Transverse colon (tissue), 4 donors: ENCODE measurements around the gene SERPINA3. TPM values are rescaled to one million over a fixed set of nuclear protein-coding genes. Genes with fewer than 3 reads are reported as not detected.
A peak's percentile ranks its signal among the peaks of the same experiment; 100 is the strongest.

ENCODE experiments used
- DNase-seq: peaks from one replicate; pipeline ENCODE4 v3.0.0-alpha.2; 2019
- H3K27ac ChIP-seq, 4 donors: fragments of 200-600 bp; sonication (generic); 2 replicates each; pipeline ENCODE4 v1.5.1; 2016 to 2018; ENCODE audit warnings: inconsistent platforms in 4 of 4
- H3K27me3 ChIP-seq: fragments of 200-600 bp; sonication (generic); 2 replicates; pipeline ENCODE4 v1.5.1; 2017; ENCODE audit warnings: inconsistent platforms
- H3K36me3 ChIP-seq, 4 donors: fragments of 200-600 bp; sonication (generic); 2 replicates each; pipeline ENCODE4 v1.5.1; 2017 to 2019; ENCODE audit warnings: inconsistent platforms in 4 of 4
- H3K4me1 ChIP-seq, 4 donors: fragments of 200-600 bp; sonication (generic); 2 replicates each; pipeline ENCODE4 v1.5.1; 2017 to 2020; ENCODE audit warnings: inconsistent platforms in 4 of 4
- H3K4me3 ChIP-seq, 4 donors: fragments of 200-600 bp; sonication (generic); 1 replicate in 1 of 4; 2 replicates in 3 of 4; pipeline versions ENCODE4 v1.5.1 to v1.6.1; 2017 to 2019; ENCODE audit warnings: inconsistent platforms in 4 of 4
- H3K9me3 ChIP-seq, 2 donors: fragments of 200-600 bp; sonication (generic); 2 replicates each; pipeline ENCODE4 v1.5.1; 2017 to 2019; ENCODE audit warnings: inconsistent platforms in 2 of 2
- CTCF ChIP-seq, 5 experiments: fragments of 200-600 bp in 3 of 5; fragments of 450-650 bp in 2 of 5; sonication (generic) in 3 of 5; IDR thresholded peaks; 1 replicate in 2 of 5; 2 replicates in 3 of 5; pipeline ENCODE4 v1.5.1; 2016 to 2017; ENCODE audit warnings: antibody characterized with exemption in 5 of 5, inconsistent platforms in 3 of 5, mild to moderate bottlenecking in 2 of 5, moderate library complexity in 1 of 5
- EP300 ChIP-seq: sonication (generic); formaldehyde crosslinking; IDR thresholded peaks from one replicate; pipeline ENCODE4 v1.6.1; 2017; ENCODE audit warnings: antibody characterized with exemption, low read depth
- POLR2A ChIP-seq: fragments of 450-650 bp; IDR thresholded peaks from one replicate; pipeline ENCODE4 v1.6.1; 2016; ENCODE audit warnings: antibody characterized with exemption, mild to moderate bottlenecking, moderate library complexity
- POLR2AphosphoS5 ChIP-seq, 3 donors: sonication (generic); formaldehyde crosslinking; IDR thresholded peaks; one replicate each; pipeline ENCODE4 v1.6.1; 2016; ENCODE audit warnings: antibody characterized with exemption in 3 of 3
- WGBS, 2 donors: methylation state at CpG; one replicate each; pipeline ENCODE4 v1.1.5; 2018; ENCODE audit warnings: low coverage in 1 of 2; 5-methylcytosine and 5-hydroxymethylcytosine counted together
- in situ Hi-C, 4 donors: fragments of 200-750 bp; cut with MboI; loops; one replicate each; pipeline versions ENCODE4 v1.15.0 to v1.15.1; 2017; ENCODE audit warnings: low sequenced_read_pairs in 3 of 4, low pct_ligation_motif_present in 1 of 4, low pct_unique_long_range_greater_than_20kb in 1 of 4
- intact Hi-C: fragments of 100-400 bp; cut with DNase I; formaldehyde crosslinking; loops from one replicate; pipeline ENCODE4 v1.15.1; 2023; ENCODE audit warnings: low total_unique reads
- total RNA-seq, 4 donors: library from RNA; depleted of rRNA; stranded (reverse); fragments of >200 nt; gene quantifications; one replicate each; pipeline ENCODE4 v1.1.0, GENCODE V29; 2016

SERPINA3 gene
- total RNA-seq, 4 donors from 2014 or later: 16.0 to 72.7 (median 22.6) TPM

- no peak overlapping the region for H3K4me3 ChIP-seq
- H3K27ac ChIP-seq: peak overlapping the region in 3 of 4 donors; percentile 31 to 62 (median 33)
- no peaks in the 10 kb centered on the region for H3K27me3 ChIP-seq
- no peaks in the 10 kb centered on the region for H3K36me3 ChIP-seq
- in situ Hi-C loops: no loop called here
- no peak for DNase-seq
- intact Hi-C loops: no loop called here
- peaks cover 0 to 2% (median 0%) of the 10 kb centered on the region in 4 donors for H3K4me1 ChIP-seq
- TF ChIP-seq CTCF (IDR thresholded peaks at IDR 0.05) (no peak), POLR2AphosphoS5 (IDR thresholded peaks at IDR 0.05) (no peak), POLR2A (no peak), EP300 (no peak)
- WGBS, 2 donors: 80 to 87% methylated on average over 2 to 6 of the region's 6 CpGs
- no peaks in the 10 kb centered on the region for H3K9me3 ChIP-seq
Observed at GRCh38 chr14:94571950-94572349, 40.2 kb upstream of the SERPINA3 start.

GRCh38 chr14:94572637-94573303, 39.4 kb upstream of the SERPINA3 start:
- Histone ChIP-seq H3K4me1 (peaks cover 0 to 2% (median 0%) of the 10 kb centered on the region in 4 donors), H3K36me3 (no peaks in the 10 kb centered on the region), H3K27me3 (no peaks in the 10 kb centered on the region), H3K27ac (no peak overlapping the region), H3K4me3 (no peak overlapping the region), H3K9me3 (no peaks in the 10 kb centered on the region)
- intact Hi-C loops: no loop called here
- DNase-seq: no peak
- WGBS, 2 donors: 82 to 86% methylated on average over 6 to 7 of the region's 7 CpGs
- in situ Hi-C loops: no loop called here
- TF ChIP-seq POLR2A (no peak), POLR2AphosphoS5 (IDR thresholded peaks at IDR 0.05) (no peak), CTCF (IDR thresholded peaks at IDR 0.05) (no peak), EP300 (no peak)

- H3K4me1 ChIP-seq: peaks cover 0 to 2% (median 0%) of the 10 kb centered on the region in 4 donors
- intact Hi-C loops (no loop called here), in situ Hi-C loops (no loop called here)
- no peak overlapping the region for H3K27ac ChIP-seq
- TF ChIP-seq CTCF (IDR thresholded peaks at IDR 0.05) (no peak), EP300 (no peak), POLR2A (no peak), POLR2AphosphoS5 (IDR thresholded peaks at IDR 0.05) (no peak)
- H3K4me3 ChIP-seq: no peak overlapping the region
- no peaks in the 10 kb centered on the region for H3K9me3 ChIP-seq
- H3K36me3 ChIP-seq: no peaks in the 10 kb centered on the region
- DNase-seq: no peak
- 78% methylated on average over 6 of the region's 6 CpGs; no CpG with 5 or more reads in 1 of the 2 donors for WGBS, 2 donors
- no peaks in the 10 kb centered on the region for H3K27me3 ChIP-seq
Observed at GRCh38 chr14:94573475-94574277, 38.5 kb upstream of the SERPINA3 start.

GRCh38 chr14:94574336-94574735, 37.9 kb upstream of the SERPINA3 start:
- no peak overlapping the region for H3K4me3 ChIP-seq
- no peaks in the 10 kb centered on the region for H3K27me3 ChIP-seq
- H3K4me1 ChIP-seq: peaks cover 0 to 2% (median 0%) of the 10 kb centered on the region in 4 donors
- intact Hi-C loops: no loop called here
- no peak overlapping the region for H3K27ac ChIP-seq
- no peak for TF ChIP-seq CTCF (IDR thresholded peaks at IDR 0.05)
- no peak for TF ChIP-seq POLR2A
- TF ChIP-seq EP300: no peak
- no peak for TF ChIP-seq POLR2AphosphoS5 (IDR thresholded peaks at IDR 0.05)
- in situ Hi-C loops: no loop called here
- H3K36me3 ChIP-seq: no peaks in the 10 kb centered on the region
- no peak for DNase-seq
- no peaks in the 10 kb centered on the region for H3K9me3 ChIP-seq
- WGBS, 2 donors: 63 to 88% methylated on average over 2 to 3 of the region's 3 CpGs
